Measurements from ENCODE around the gene CIAO1. TPM values are rescaled to one million over a fixed set of nuclear protein-coding genes. Genes with fewer than 3 reads are reported as not detected.

The CIAO1 gene
- total RNA-seq, 4 donors from 2014 or later, result 83.8 to 149 (median 119) TPM

- intact Hi-C loops (cut with DNase I), result no loop called here
- Histone ChIP-seq H3K27ac (no peak overlapping the region), H3K9me3 (no peaks in the 10 kb centered on the region), H3K4me3 (replicated peaks in 1 of 3) (peak overlapping the region in 1 of 3 donors; percentile 80), H3K27me3 (no peaks in the 10 kb centered on the region), H3K36me3 (peaks cover 20 to 21% of the 10 kb centered on the region in 2 donors), H3K4me1 (peaks cover 7 to 14% of the 10 kb centered on the region in 2 donors)
- DNase-seq, result no peak
- 84 to 87% methylated on average over 3 of the region's 3 CpGs for WGBS, 2 donors
- TF ChIP-seq POLR2A (IDR thresholded peaks at IDR 0.05), result no peak
- no peak for TF ChIP-seq CTCF (IDR thresholded peaks at IDR 0.05)
These were observed 40.3 kb downstream of the CIAO1 start for GRCh38 chr2:96306370-96306769.

GRCh38 chr2:96308248-96308647 is 42.2 kb downstream of the CIAO1 start:
- intact Hi-C loops (cut with DNase I), result no loop called here

GRCh38 chr2:96315005-96315399 is 49.0 kb downstream of the CIAO1 start:
- Histone ChIP-seq H3K36me3 (no peaks in the 10 kb centered on the region), H3K27ac (no peak overlapping the region), H3K4me1 (no peaks in the 10 kb centered on the region), H3K27me3 (no peaks in the 10 kb centered on the region), H3K9me3 (no peaks in the 10 kb centered on the region), H3K4me3 (replicated peaks in 1 of 3) (no peak overlapping the region)
- intact Hi-C loops (cut with DNase I), result no loop called here
- TF ChIP-seq POLR2A (IDR thresholded peaks at IDR 0.05) (no peak), CTCF (IDR thresholded peaks at IDR 0.05) (no peak)
- WGBS, 2 donors, result 81 to 89% methylated on average over 3 of the region's 3 CpGs
- DNase-seq, result no peak

More at GRCh38 chr2:96308248-96308647, 42.2 kb downstream of the CIAO1 start:
- TF ChIP-seq CTCF (IDR thresholded peaks at IDR 0.05) (no peak), POLR2A (IDR thresholded peaks at IDR 0.05) (no peak)
- Histone ChIP-seq H3K4me3 (replicated peaks in 1 of 3) (no peak overlapping the region), H3K9me3 (no peaks in the 10 kb centered on the region), H3K4me1 (peaks cover 7 to 14% of the 10 kb centered on the region in 2 donors), H3K36me3 (peaks cover 1 to 2% of the 10 kb centered on the region in 2 donors), H3K27me3 (no peaks in the 10 kb centered on the region), H3K27ac (no peak overlapping the region)
- 57 to 60% methylated on average over 5 of the region's 5 CpGs for WGBS, 2 donors
- no peak for DNase-seq

- Histone ChIP-seq H3K36me3 (no peaks in the 10 kb centered on the region), H3K9me3 (no peaks in the 10 kb centered on the region), H3K4me1 (no peaks in the 10 kb centered on the region), H3K27ac (no peak overlapping the region), H3K27me3 (no peaks in the 10 kb centered on the region), H3K4me3 (replicated peaks in 1 of 3) (no peak overlapping the region)
- TF ChIP-seq POLR2A (IDR thresholded peaks at IDR 0.05), result no peak
- TF ChIP-seq CTCF (IDR thresholded peaks at IDR 0.05), result no peak
- 56 to 63% methylated on average over 7 of the region's 7 CpGs for WGBS, 2 donors
- DNase-seq, result no peak
- intact Hi-C loops (cut with DNase I), result no loop called here
These were observed 49.5 kb downstream of the CIAO1 start for GRCh38 chr2:96315400-96316071.

GRCh38 chr2:96316999-96317398 is 51.0 kb downstream of the CIAO1 start:
- DNase-seq, result no peak
- Histone ChIP-seq H3K36me3 (no peaks in the 10 kb centered on the region), H3K27me3 (no peaks in the 10 kb centered on the region), H3K9me3 (no peaks in the 10 kb centered on the region), H3K4me3 (replicated peaks in 1 of 3) (no peak overlapping the region), H3K4me1 (peaks cover 0 to 9% of the 10 kb centered on the region in 2 donors), H3K27ac (no peak overlapping the region)
- intact Hi-C loops (cut with DNase I), result no loop called here
- no peak for TF ChIP-seq POLR2A (IDR thresholded peaks at IDR 0.05)
- TF ChIP-seq CTCF (IDR thresholded peaks at IDR 0.05), result no peak

Data from thyroid gland (tissue), 4 donors.